HG02943 (cell line): ENCODE data around the gene CTSD.

Experiments used
- ATAC-seq: cut with Tn5 transposase; IDR thresholded peaks from one replicate; pipeline ENCODE4 v1.9.1; 2021; ENCODE audit warnings: mild to moderate bottlenecking, low read depth, moderate library complexity; ENCODE audit not compliant: unreplicated experiment

The CTSD gene

GRCh38 chr11:1746511-1746931 lies 17.2 kb downstream of the CTSD start:
- no peak for ATAC-seq

GRCh38 chr11:1745701-1746320 lies 17.9 kb downstream of the CTSD start:
- ATAC-seq, result no peak

- no peak for ATAC-seq
Measured at GRCh38 chr11:1744891-1745700, 18.6 kb downstream of the CTSD start.

- ATAC-seq, result no peak
Measured at GRCh38 chr11:1744137-1744886, 19.4 kb downstream of the CTSD start.

- no peak for ATAC-seq
Measured at GRCh38 chr11:1743585-1744136, 20.1 kb downstream of the CTSD start.

GRCh38 chr11:1742869-1743584 lies 20.7 kb downstream of the CTSD start:
- no peak for ATAC-seq

- no peak for ATAC-seq
Measured at GRCh38 chr11:1742371-1742770, 21.4 kb downstream of the CTSD start.

- ATAC-seq, result no peak
Measured at GRCh38 chr11:1741741-1742140, 22.0 kb downstream of the CTSD start.

GRCh38 chr11:1740786-1741530 lies 22.8 kb downstream of the CTSD start:
- no peak for ATAC-seq

- no peak for ATAC-seq
Measured at GRCh38 chr11:1739576-1739975, 24.2 kb downstream of the CTSD start.

GRCh38 chr11:1738380-1738779 lies 25.3 kb downstream of the CTSD start:
- ATAC-seq, result no peak

GRCh38 chr11:1737080-1737757 lies 26.5 kb downstream of the CTSD start:
- ATAC-seq, result no peak

GRCh38 chr11:1736447-1736992 lies 27.2 kb downstream of the CTSD start:
- ATAC-seq, result no peak

- no peak for ATAC-seq
Measured at GRCh38 chr11:1735271-1735670, 28.5 kb downstream of the CTSD start.

- no peak for ATAC-seq
Measured at GRCh38 chr11:1734641-1735081, 29.1 kb downstream of the CTSD start.

- ATAC-seq, result no peak
Measured at GRCh38 chr11:1733716-1734640, 29.7 kb downstream of the CTSD start.

GRCh38 chr11:1733009-1733715 lies 30.6 kb downstream of the CTSD start:
- ATAC-seq, result no peak
